ENCODE results near the gene MID1.

- TF ChIP-seq REST (IDR thresholded peaks at IDR 0.05; ENCODE audit: insufficient read depth in 1 of 2, low read depth in 2 of 2, low read length in 2 of 2) (no peak), TAF1 (IDR thresholded peaks at IDR 0.05; ENCODE audit: borderline replicate concordance, insufficient read depth, low read length) (no peak), FOXP2 (optimal IDR thresholded peaks at IDR 0.05; ENCODE audit: borderline replicate concordance, extremely low read depth, extremely low read length, insufficient read depth) (no peak)
Observed at GRCh38 chrX:10404436-10404835, 215.9 kb downstream of the MID1 start.

All from PFSK-1 (cell line).